H1 (cell line): ENCODE results near the gene PLAAT2. TPM values are rescaled to one million over a fixed set of nuclear protein-coding genes. Genes with fewer than 3 reads are reported as not detected.

Experiments used
- ATF2 ChIP-seq: IDR thresholded peaks from 2 replicates; pipeline ENCODE4 v1.6.1; 2012; ENCODE audit warnings: low read length, inconsistent platforms
- CHD2 ChIP-seq: IDR thresholded peaks from 2 replicates; pipeline ENCODE4 v1.6.1; 2012; ENCODE audit warnings: low read length, improper control_type of control experiment
- CHD7 ChIP-seq: fragments of 300-600 bp; sonication (generic); IDR thresholded peaks from 2 replicates; pipeline ENCODE4 v1.7.1; 2012; ENCODE audit warnings: low read length, moderate library complexity, mild to moderate bottlenecking, inconsistent platforms; ENCODE audit not compliant: insufficient replicate concordance
- CREB1 ChIP-seq: IDR thresholded peaks from 2 replicates; pipeline ENCODE4 v1.6.1; 2012; ENCODE audit warnings: inconsistent platforms
- EGR1 ChIP-seq: IDR thresholded peaks from 2 replicates; pipeline ENCODE4 v1.6.1; 2011; ENCODE audit warnings: low read depth, low read length, borderline replicate concordance
- FOSL1 ChIP-seq: IDR thresholded peaks from 2 replicates; pipeline ENCODE4 v1.6.1; 2011; ENCODE audit warnings: mild to moderate bottlenecking, low read depth, low read length, moderate library complexity; ENCODE audit not compliant: insufficient read depth
- NRF1 ChIP-seq: IDR thresholded peaks from 2 replicates; pipeline ENCODE4 v1.6.1; 2011; ENCODE audit warnings: mild to moderate bottlenecking, low read depth, low read length, improper control_type of control experiment
- SIN3A ChIP-seq, 2 experiments: IDR thresholded peaks in 1 of 2; conservative IDR thresholded peaks in 1 of 2; 2 replicates each; pipeline ENCODE4 v1.6.1; 2011 to 2012; ENCODE audit warnings: low read length in 2 of 2, improper control_type of control experiment in 1 of 2, low read depth in 1 of 2, mild to moderate bottlenecking in 1 of 2
- SP2 ChIP-seq: IDR thresholded peaks from 2 replicates; pipeline ENCODE4 v1.6.1; 2012; ENCODE audit warnings: mild to moderate bottlenecking, low read length, inconsistent platforms
- SUZ12 ChIP-seq: fragments of 200-600 bp; sonication (generic); IDR thresholded peaks from 2 replicates; pipeline ENCODE4 v1.6.1; 2012; ENCODE audit warnings: mild to moderate bottlenecking, inconsistent platforms, low read length, moderate library complexity, mixed read lengths
- polyA plus RNA-seq, 7 experiments: library from polyadenylated mRNA; depleted of rRNA in 3 of 7; stranded (reverse) in 5 of 7; unstranded in 2 of 7; fragments of >200 nt in 5 of 7; fragments of 200-250 nt in 2 of 7; gene quantifications; 1 replicate in 5 of 7; 2 replicates in 1 of 7; 4 replicates in 1 of 7; pipeline versions ENCODE4 v1.2.1 to v1.2.3, GENCODE V29; 2011 to 2013; ENCODE audit warnings: missing spikeins in 2 of 7, mixed read lengths in 2 of 7
- total RNA-seq: library from RNA; stranded (reverse); fragmentation: NEBNext Ultra II Directional; extraction: Animal tissue kit (Norgen Biotek cat#: 25700); gene quantifications from 2 replicates; pipeline ENCODE4 v1.2.1, GENCODE V29; 2021

The PLAAT2 gene
- total and polyA plus RNA-seq, 2 of the 8 experiments (the other 6 are each of a cell fraction or from before 2014, with no cell fraction given) = 0.39 TPM; not detected in 1

GRCh38 chr11:63534895-63535461, 28.2 kb downstream of the PLAAT2 start (continued):
- TF ChIP-seq CHD7 = no peak
- TF ChIP-seq CHD2 = no peak
- no peak for TF ChIP-seq SP2
- TF ChIP-seq SUZ12 = no peak
- TF ChIP-seq ATF2 = no peak
- no peak for TF ChIP-seq NRF1
- no peak for TF ChIP-seq EGR1
- TF ChIP-seq SIN3A (conservative IDR thresholded peaks at IDR 0.05 in 1 of 2, IDR thresholded peaks at IDR 0.05 in 1 of 2; ENCODE audit: low read depth in 1 of 2, low read length in 2 of 2) = no peak
- TF ChIP-seq FOSL1 = no peak
- no peak for TF ChIP-seq CREB1
